Measurements from ENCODE around the gene PPA2.
"Not testable (repeated sequence)": the region's sequence is repeated elsewhere in the genome, so short reads cannot be mapped to it uniquely, and the experiment has no call there.

Gene PPA2
- 29.6 reads per million, percentile 56 among the genes with 10 or more reads in this experiment for total RNA-seq

DNA sequence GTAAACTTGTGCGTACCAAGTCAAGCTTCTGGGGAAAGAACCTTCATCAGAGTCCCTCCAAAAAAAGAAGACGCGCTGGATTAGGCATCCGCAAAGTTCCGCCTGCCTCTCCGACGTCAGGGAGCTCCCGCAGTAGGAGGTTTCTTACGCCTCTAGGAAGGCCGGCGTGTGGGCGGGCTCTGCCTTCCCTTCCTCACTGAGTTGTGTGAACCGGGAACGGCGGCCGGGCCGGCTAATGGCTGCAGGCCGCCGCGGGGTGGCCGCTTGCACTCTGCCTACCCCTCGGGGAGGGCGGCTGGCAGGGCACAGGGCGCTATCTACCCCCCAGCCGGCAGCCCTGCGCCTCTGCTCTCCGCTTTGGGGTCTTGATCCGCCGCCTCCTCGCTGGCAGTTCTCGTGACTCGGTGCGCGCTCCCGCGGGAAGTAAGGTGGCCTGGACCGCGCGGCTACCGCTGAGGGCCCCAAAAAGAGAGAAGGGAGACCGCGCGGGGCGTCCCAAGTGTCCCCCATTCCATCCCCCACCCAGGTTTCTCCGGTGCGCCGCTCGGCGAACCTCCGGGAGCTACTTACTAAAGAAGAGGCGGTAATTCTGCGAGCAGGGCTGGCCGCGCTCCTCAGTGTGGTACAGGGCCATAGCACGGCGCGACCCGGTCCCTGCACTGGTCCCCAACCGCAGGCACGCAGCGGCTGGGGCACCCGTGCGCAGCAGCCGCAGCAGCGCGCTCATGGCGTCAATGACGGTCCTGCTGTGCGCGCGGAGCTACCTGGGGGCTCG is at the start of gene PPA2:
PPA2 (minus strand) TSS at position 739 of the 775 bp plus-strand sequence; CDS start at position 727, 12 bp downstream.
- peak; percentile 69 for DNase-seq

GRCh38 chr4:105520819-105521790 is 47.2 kb upstream of the PPA2 start:
- DNase-seq: no peak

- no peak for DNase-seq
Observed at GRCh38 chr4:105510245-105510644, 36.4 kb upstream of the PPA2 start.

DNA sequence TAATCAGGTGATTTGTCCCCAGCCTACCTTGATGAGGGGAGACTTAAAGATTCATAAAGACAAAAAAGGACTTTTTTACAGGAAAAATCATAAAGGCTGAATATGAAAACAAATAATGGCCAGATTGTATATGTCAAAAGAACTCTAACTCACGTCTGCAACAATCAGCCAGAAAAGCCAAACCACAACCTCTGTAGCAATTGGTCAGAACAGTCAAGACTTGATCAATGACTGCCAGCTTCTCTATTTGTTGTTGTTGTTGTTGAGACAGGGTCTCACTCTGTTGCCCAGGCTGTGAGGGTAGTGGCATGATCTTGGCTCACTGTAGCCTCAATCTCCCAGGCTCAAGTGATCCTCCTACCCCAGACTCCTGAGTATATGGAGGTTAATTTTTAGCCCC is 35.9 kb upstream of the PPA2 start:
- no peak for DNase-seq

DNA sequence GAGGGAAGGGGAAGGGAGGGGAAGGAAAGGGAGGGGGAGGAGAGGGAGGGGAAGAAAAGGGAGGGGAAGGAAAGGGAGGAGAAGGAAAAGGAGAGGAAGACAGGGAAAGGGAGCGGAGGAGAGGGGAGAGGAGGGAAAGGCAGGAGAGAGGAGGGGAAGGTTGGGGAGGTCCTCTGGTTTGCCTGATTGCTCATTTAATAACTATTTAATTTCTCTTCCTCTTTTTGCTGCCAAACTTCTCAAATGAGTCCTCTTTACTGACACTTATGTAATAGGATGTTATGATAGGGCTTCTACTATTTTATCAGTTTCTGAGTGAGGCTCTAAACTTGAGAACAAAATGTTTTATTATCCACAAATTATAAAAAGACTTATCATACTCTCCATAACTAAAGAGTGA is 35.4 kb upstream of the PPA2 start:
- no peak for DNase-seq

DNA sequence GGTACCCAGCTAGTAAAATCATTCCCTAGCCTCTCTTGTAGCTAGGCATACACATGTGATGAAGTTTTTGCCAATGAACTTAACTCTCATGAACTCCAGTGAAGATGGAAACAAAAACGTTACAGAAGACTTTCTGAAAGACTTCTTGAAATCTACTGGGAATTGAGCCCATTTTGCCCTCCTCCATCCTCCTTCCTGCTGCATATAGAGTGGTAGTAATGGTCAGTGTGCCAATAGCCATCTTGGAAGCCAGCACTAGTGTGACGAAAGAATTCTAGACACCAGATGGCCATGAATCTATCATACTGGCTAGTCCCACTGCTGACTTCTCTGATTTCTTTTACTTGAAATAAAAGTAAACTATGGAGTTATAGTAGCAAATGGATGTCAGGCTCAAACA is 30.9 kb upstream of the PPA2 start:
- no peak for DNase-seq

- DNase-seq: no peak
Observed at GRCh38 chr4:105503484-105503883, 29.6 kb upstream of the PPA2 start.

DNA sequence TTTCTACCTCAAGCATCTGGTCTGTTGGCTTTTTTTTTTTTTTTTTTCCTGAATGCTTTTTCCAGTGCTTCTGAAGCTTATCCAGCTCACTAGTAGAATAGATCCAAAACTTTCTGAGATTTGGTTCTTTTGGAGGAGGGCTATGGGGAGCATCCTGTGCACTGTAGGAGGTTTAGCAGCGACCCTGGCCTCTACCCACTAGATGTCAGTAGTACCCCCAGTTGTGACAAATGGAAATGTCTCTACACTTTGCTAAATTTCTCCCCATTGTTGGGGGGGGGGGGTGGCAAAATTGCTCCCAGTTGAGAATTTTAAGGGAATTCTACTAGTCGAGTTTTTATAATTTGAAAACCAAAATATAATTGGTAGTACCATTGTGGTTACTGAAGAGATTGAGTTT is 23.0 kb upstream of the PPA2 start:
- DNase-seq: no peak

DNA sequence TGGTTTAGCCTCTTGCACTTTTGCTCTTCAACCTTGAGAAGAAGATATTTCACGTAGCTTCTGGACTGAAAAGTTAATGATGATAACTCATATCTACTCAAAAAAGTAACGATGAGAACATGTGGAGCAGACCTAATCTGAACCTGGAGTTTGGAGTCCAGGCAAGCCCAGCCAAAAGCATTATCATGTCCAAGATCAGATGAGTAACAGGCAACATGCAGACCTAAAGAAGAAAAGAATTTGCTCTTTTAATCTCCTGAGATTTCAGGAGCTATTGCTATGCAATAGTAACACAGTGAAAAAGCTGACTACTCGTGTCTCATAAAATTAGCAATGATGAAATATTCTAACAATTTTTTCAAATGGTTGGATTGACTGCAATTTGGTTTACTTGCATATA is 21.8 kb upstream of the PPA2 start:
- no peak for DNase-seq

GRCh38 chr4:105490523-105490922 is 16.7 kb upstream of the PPA2 start:
- no peak for DNase-seq

DNA sequence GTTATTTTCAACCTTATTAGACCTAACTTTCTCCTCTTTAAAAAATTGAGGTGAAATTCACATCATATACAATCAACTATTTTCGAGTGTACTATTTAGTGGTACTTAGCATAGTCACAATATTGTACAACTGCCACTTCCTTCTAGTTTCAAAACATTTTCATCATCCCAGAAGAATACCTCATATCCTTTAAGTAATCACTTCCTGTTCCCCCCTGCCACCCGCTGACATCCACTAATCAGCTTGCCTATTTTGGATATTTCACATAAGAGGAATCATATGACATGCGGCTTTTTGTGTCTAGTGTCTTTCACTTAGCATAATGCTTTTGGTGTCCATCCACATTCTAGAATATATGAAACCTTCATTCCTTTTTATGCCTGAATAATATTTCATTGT is 10.0 kb upstream of the PPA2 start:
- DNase-seq: no peak

DNA sequence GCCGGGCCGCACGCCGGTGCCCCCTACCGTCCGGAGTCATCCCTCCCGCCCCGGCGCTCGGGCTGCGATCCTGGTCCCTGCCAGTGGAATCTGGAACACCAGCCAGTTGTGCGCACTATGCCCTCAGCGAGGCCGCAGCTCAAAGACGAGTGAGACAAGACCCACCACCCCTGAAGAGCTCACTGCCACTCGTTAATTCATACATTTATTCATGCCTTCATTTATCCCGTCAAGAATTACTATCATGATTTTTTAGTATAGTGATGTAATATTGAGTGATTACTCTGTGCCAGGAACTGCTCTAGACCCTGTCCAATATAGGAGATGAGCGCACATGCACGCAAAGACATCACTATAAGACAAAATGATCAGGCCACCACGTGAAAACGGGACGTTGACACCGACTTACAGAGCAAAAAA is 247 bp upstream of the PPA2 start:
- DNase-seq: peak; percentile 71

DNA sequence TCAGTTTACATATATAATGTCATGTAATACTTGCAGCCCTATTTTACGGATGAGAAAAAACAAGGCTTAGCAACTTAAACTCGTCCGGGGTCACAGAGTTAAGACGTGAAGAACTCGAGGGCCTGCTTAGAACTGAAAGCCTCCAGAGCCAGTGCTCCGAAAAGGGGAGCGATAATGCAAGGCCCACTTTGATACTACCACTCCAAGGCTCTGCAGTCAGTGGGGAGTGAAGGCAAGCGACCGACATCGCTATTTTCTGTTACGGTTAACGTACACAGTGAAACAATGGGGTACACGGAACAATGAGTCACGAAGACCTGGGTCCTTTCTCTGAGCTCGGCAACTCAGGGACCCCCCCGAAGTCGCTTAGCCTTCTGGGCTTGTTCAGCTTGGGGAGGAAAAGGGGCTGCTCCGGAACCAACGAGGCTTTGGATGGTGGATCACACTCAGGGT is 965 bp downstream of the PPA2 start:
- no peak for DNase-seq

GRCh38 chr4:105471566-105472176 is 2.2 kb downstream of the PPA2 start:
- peak; percentile 69 for DNase-seq

GRCh38 chr4:105470766-105471165 is 3.1 kb downstream of the PPA2 start:
- no peak for DNase-seq

GRCh38 chr4:105469736-105470135 is 4.1 kb downstream of the PPA2 start:
- DNase-seq: no peak

- no peak for DNase-seq
Observed at GRCh38 chr4:105466580-105466979, 7.3 kb downstream of the PPA2 start.

GRCh38 chr4:105464563-105464962 is 9.3 kb downstream of the PPA2 start:
- not testable (repeated sequence) for DNase-seq

- no peak for DNase-seq
Observed at GRCh38 chr4:105462576-105462975, 11.3 kb downstream of the PPA2 start.

DNA sequence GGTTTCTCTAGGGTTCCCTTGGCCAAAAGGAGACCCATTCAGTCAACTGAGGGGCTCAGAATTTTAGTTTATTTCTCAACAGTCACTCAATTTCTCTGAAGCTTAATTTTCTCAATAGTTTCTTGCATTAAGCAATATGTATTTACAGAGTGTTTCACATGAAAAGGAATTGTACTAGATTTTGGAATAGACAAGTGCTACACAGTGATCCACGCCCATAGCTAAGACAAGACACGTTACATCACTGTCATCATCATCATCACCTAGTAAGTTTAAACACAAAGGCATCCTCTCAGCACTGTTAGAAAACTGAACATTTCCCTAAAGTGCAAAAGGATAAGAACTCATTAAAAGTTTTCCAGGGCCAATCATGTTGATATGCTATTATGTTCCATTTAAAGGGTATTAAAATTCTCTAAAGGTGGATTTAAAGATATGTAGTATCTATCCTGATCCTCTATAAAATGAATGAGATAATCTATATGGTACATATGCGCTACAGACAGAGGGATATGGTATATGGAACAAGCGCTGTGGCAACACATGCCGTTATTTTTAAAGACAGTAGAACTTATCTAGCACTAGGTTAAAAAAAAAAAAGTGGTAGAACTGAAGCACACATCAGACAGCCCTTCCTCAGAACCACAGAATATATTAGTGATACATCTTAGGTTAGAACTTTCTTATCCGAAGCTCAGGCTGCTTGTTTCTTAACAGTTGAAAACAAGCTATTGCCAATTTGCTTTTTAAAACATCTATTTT is 12.1 kb downstream of the PPA2 start:
- no peak for DNase-seq

GRCh38 chr4:105461221-105461620 is 12.6 kb downstream of the PPA2 start:
- no peak for DNase-seq

DNA sequence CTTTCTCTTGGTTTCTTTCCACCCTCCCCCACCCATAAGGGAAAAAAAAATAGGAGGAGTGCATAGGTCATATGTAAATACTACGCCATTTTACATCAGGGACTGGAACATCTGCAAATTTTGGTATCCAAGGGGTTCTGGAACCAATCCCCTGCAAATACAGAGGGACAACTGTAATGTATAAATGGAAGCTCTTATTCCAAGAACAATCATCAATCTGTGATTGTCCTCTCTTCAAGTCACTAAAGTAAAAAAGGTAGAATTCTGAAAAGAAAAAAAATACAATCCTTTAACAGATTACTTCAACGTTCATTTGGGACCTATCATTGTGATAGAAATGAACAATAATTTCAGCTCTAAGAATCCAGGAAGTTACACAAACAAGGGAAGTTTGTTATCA is 13.6 kb downstream of the PPA2 start:
- DNase-seq: no peak
